Chondrocyte (in vitro differentiated cells): ENCODE data around the gene LITAF. TPM values are rescaled to one million over a fixed set of nuclear protein-coding genes. Genes with fewer than 3 reads are reported as not detected.
"Not testable (repeated sequence)": the region's sequence is repeated elsewhere in the genome, so short reads cannot be mapped to it uniquely, and the experiment has no call there.

Experiments
- DNase-seq: peaks from one replicate; pipeline ENCODE4 v3.0.0; 2021; ENCODE audit warnings: mixed read lengths, low spot score
- H3K27ac Mint-ChIP-seq: one replicate; pipeline ENCODE4 v1.8.0; 2021; ENCODE audit warnings: mild to moderate bottlenecking, moderate library complexity, mixed read lengths; ENCODE audit not compliant: unreplicated experiment
- H3K27me3 Mint-ChIP-seq: 2 replicates; pipeline ENCODE4 v1.8.0; 2021; ENCODE audit warnings: low read depth, mixed read lengths
- H3K36me3 Mint-ChIP-seq: 2 replicates; pipeline ENCODE4 v1.8.0; 2021; ENCODE audit warnings: low read depth, mixed read lengths
- H3K4me1 Mint-ChIP-seq: 2 replicates; pipeline ENCODE4 v1.8.0; 2021; ENCODE audit warnings: low read depth, mild to moderate bottlenecking, mixed read lengths
- H3K4me3 Mint-ChIP-seq: one replicate; pipeline ENCODE4 v1.8.0; 2021; ENCODE audit warnings: mild to moderate bottlenecking, moderate library complexity, mixed read lengths; ENCODE audit not compliant: unreplicated experiment
- H3K9me3 Mint-ChIP-seq: 2 replicates; pipeline ENCODE4 v1.8.0; 2021; ENCODE audit warnings: low read depth, mixed read lengths
- total RNA-seq: library from RNA; stranded (reverse); gene quantifications from 3 replicates; pipeline ENCODE4 v1.2.1, GENCODE V29; 2021
- TF ChIP-seq, protein P1 (sequence below): fragments of 200-600 bp; sonication (generic); IDR thresholded peaks from 2 replicates; pipeline ENCODE4 v1.5.0; 2021; ENCODE audit warnings: antibody characterized with exemption, mild to moderate bottlenecking, moderate library complexity

LITAF gene
- total RNA-seq, 1 donor from 2014 or later = 91.9 TPM

DNA sequence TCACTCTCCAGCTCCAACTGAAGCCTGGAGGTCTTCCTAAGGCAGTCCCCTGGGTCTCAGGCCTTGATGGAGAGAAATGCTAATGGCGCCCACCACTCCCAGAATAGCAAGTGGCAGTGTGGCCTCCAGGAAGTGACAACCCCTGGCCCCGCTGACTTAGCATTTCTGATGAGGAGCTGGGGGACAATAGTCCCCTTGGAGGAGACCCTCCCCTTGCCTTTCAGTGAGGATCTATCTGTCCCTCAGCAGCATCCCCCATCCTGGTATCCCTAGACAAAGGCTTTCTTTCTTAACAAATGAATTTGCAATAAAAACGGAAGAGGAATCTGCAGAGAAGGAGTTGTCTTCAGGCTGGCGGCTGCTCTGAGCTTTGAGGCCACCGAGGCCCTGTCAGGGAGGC, 68.8 kb downstream of the LITAF start:
- H3K4me3 Mint-ChIP-seq = no peak overlapping the region
- H3K9me3 Mint-ChIP-seq = peaks cover 11% of the 10 kb centered on the region
- peaks cover 14% of the 10 kb centered on the region for H3K27me3 Mint-ChIP-seq
- DNase-seq = peak; percentile 34
- no peaks in the 10 kb centered on the region for H3K4me1 Mint-ChIP-seq
- TF ChIP-seq, protein P1, sequence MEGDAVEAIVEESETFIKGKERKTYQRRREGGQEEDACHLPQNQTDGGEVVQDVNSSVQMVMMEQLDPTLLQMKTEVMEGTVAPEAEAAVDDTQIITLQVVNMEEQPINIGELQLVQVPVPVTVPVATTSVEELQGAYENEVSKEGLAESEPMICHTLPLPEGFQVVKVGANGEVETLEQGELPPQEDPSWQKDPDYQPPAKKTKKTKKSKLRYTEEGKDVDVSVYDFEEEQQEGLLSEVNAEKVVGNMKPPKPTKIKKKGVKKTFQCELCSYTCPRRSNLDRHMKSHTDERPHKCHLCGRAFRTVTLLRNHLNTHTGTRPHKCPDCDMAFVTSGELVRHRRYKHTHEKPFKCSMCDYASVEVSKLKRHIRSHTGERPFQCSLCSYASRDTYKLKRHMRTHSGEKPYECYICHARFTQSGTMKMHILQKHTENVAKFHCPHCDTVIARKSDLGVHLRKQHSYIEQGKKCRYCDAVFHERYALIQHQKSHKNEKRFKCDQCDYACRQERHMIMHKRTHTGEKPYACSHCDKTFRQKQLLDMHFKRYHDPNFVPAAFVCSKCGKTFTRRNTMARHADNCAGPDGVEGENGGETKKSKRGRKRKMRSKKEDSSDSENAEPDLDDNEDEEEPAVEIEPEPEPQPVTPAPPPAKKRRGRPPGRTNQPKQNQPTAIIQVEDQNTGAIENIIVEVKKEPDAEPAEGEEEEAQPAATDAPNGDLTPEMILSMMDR = no peak
- no peak overlapping the region for H3K27ac Mint-ChIP-seq
- no peaks in the 10 kb centered on the region for H3K36me3 Mint-ChIP-seq

DNA sequence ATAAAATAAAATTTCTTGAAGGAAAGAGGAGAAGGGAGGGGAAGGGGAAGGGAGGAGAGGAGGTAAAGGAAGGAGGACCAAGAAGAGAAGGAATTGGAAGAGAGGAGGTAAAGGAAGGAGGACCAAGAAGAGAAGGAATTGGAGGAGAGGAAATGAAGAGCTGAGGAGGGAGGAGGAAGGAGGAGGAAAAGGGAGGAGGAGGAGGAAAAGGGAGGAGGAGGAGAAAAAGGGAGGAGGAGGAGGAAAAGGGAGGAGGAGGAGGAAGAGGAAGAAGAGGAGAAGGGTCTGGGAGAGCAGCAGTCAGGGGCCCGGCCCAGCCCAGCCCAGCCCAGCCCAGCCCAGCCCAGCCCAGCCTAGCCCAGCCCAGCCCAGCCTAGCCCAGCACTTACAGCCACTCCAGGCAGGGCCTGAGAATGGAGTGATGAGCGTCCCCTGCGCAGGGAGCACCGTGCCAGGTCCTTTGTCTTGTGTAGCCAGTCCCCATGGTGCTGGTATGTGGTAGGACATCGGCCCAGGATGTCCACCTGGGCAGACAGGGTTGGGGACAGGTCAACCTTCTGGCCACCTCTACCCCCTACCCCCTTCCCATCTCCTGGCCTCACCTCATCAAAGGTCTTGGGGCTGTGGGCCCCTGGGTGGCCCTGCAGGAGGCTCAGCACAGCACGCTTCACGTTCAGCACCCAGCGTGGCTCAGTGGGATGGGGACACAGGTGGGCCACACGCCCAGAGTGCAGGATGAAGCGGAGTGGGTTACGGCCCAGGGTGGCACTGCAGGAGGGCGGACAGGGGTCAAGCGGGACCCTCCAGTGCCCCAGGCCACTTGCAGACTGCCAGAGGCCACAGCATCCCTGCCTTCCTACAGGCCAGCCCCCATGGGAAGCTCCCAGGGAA, 70.9 kb downstream of the LITAF start:
- Mint-ChIP-seq H3K27me3 (peaks cover 14% of the 10 kb centered on the region), H3K36me3 (no peaks in the 10 kb centered on the region), H3K9me3 (peaks cover 2% of the 10 kb centered on the region), H3K4me1 (no peaks in the 10 kb centered on the region), H3K4me3 (no peak overlapping the region), H3K27ac (no peak overlapping the region)
- TF ChIP-seq, protein P1 = no peak
- DNase-seq = peak; percentile 52

DNA sequence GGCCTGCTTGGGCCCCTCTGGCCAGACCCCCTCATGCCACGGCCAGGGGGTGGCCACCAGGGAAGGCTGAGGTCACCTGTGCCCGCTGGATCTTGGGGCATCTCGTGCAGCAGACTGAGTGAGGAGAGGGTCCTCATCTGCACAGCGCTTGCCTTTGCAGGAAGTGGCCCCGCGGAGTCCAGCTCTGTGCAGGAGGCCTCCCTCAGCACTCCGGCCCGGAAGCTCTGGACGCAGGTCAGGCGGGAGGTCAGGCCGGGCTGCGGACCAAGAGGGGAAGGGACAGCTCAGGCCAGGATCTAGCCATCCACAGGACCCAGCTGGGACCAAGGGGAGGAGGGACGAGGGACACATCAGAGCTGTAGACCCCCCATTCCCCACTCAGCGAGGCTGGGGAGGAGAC, 72.4 kb downstream of the LITAF start:
- TF ChIP-seq, protein P1 = no peak
- peaks cover 14% of the 10 kb centered on the region for H3K27me3 Mint-ChIP-seq
- no peak overlapping the region for H3K27ac Mint-ChIP-seq
- no peak overlapping the region for H3K4me3 Mint-ChIP-seq
- H3K9me3 Mint-ChIP-seq = no peaks in the 10 kb centered on the region
- no peak for DNase-seq
- no peaks in the 10 kb centered on the region for H3K4me1 Mint-ChIP-seq
- H3K36me3 Mint-ChIP-seq = no peaks in the 10 kb centered on the region

- DNase-seq, H3K4me1 Mint-ChIP-seq, H3K4me3 Mint-ChIP-seq, H3K27ac Mint-ChIP-seq, H3K9me3 Mint-ChIP-seq, H3K36me3 Mint-ChIP-seq: not testable (repeated sequence)
- peaks cover 14% of the 10 kb centered on the region for H3K27me3 Mint-ChIP-seq
Measured at GRCh38 chr16:11513366-11513765, 73.4 kb downstream of the LITAF start.

GRCh38 chr16:11511801-11512200, 74.9 kb downstream of the LITAF start:
- Mint-ChIP-seq H3K9me3 (no peaks in the 10 kb centered on the region), H3K4me1 (no peaks in the 10 kb centered on the region), H3K4me3 (no peak overlapping the region), H3K27ac (no peak overlapping the region), H3K27me3 (peaks cover 5% of the 10 kb centered on the region), H3K36me3 (no peaks in the 10 kb centered on the region)
- TF ChIP-seq, protein P1 = no peak
- no peak for DNase-seq

DNA sequence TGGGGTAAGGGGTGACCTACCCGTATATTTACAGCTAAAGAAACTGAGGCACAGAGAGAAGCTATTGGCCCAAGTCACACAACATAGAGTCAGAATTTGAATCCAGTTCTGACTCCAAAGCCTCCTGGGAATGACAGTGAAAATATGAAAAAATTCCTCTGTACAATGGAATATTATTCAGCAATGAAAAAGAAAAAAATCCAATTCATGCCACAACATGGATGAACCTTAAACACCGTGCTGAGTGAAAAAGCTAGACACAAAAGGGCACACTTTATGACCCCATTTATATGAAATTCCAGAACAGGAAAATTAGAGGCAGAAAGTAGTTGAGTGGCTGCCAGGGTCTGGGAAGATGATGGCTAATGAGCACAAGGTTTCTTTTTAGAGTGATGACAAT, 75.4 kb downstream of the LITAF start:
- Mint-ChIP-seq H3K9me3 (no peaks in the 10 kb centered on the region), H3K27ac (no peak overlapping the region), H3K4me3 (no peak overlapping the region), H3K27me3 (peaks cover under 1% of the 10 kb centered on the region), H3K4me1 (no peaks in the 10 kb centered on the region), H3K36me3 (no peaks in the 10 kb centered on the region)
- TF ChIP-seq, protein P1 = no peak
- DNase-seq = no peak
